ENCODE measurements around the gene INMT.

DNA sequence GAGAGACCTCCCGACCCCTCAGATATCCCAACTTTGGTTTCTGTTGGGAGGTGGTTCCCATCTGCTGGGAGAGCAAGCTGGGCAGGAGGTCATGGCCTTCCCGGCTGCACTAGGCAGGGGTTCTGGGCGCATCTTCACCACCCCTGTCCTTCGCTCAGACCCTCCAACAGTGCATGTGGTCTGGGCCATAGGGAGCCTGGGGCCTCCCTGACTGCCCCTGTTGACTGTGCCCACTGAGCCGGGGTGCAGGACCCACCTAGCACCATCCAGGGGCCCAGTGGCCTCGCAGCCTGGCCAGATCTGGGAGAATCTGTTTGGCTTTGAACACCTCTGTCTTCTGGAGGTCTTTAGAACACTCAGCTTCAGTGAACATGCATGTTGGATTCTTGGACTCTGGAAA lies 18.7 kb upstream of the INMT start:
- TF ChIP-seq SUZ12 (IDR thresholded peaks at IDR 0.05; ENCODE audit: low read depth, low read length) = no peak
- no peak for TF ChIP-seq POLR2AphosphoS5 (IDR thresholded peaks at IDR 0.05; ENCODE audit: low read depth, low read length)
- no peak for TF ChIP-seq ZNF644 (CRISPR knock-in tag; IDR thresholded peaks at IDR 0.05; ENCODE audit: low read depth)
- no peak for TF ChIP-seq U2AF2 (IDR thresholded peaks at IDR 0.05; ENCODE audit: low read depth, low read length)
- no peak for TF ChIP-seq GABPB1 (CRISPR knock-in tag; IDR thresholded peaks at IDR 0.05)
- no peak for TF ChIP-seq PHF21A (CRISPR knock-in tag; IDR thresholded peaks at IDR 0.05)
- TF ChIP-seq NFE2L1 (CRISPR knock-in tag; IDR thresholded peaks at IDR 0.05; ENCODE audit: borderline replicate concordance) = no peak
- TF ChIP-seq, protein P1, sequence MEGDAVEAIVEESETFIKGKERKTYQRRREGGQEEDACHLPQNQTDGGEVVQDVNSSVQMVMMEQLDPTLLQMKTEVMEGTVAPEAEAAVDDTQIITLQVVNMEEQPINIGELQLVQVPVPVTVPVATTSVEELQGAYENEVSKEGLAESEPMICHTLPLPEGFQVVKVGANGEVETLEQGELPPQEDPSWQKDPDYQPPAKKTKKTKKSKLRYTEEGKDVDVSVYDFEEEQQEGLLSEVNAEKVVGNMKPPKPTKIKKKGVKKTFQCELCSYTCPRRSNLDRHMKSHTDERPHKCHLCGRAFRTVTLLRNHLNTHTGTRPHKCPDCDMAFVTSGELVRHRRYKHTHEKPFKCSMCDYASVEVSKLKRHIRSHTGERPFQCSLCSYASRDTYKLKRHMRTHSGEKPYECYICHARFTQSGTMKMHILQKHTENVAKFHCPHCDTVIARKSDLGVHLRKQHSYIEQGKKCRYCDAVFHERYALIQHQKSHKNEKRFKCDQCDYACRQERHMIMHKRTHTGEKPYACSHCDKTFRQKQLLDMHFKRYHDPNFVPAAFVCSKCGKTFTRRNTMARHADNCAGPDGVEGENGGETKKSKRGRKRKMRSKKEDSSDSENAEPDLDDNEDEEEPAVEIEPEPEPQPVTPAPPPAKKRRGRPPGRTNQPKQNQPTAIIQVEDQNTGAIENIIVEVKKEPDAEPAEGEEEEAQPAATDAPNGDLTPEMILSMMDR (CRISPR knock-in tag; IDR thresholded peaks at IDR 0.05) = no peak
- no peak for TF ChIP-seq ZNF547 (CRISPR knock-in tag; IDR thresholded peaks at IDR 0.05)
- no peak for TF ChIP-seq TAF1 (CRISPR knock-in tag; IDR thresholded peaks at IDR 0.05)
- TF ChIP-seq HNF4A (CRISPR knock-in tag; IDR thresholded peaks at IDR 0.05) = no peak
- TF ChIP-seq PCBP1 (IDR thresholded peaks at IDR 0.05; ENCODE audit: borderline replicate concordance, low read depth, low read length) = no peak
- TF ChIP-seq KLF9 (CRISPR knock-in tag; IDR thresholded peaks at IDR 0.05; ENCODE audit: low read depth) = no peak
